ENCODE results near the gene TXLNG. TPM values are rescaled to one million over a fixed set of nuclear protein-coding genes. Genes with fewer than 3 reads are reported as not detected.
"Not testable (repeated sequence)": the region's sequence is repeated elsewhere in the genome, so short reads cannot be mapped to it uniquely, and the experiment has no call there.

TXLNG gene
- total RNA-seq, result 10 to 100 TPM; 30.6 to 46.1 (median 31.3) TPM

- Mint-ChIP-seq H3K4me3 (peak within 1 kb of the TSS; percentile 91), H3K4me1 (ENCODE audit: low read depth) (peaks cover 16% of the 10 kb centered on the region), H3K9me3 (no peaks in the 10 kb centered on the region), H3K27me3 (ENCODE audit: low read depth) (no peaks in the 10 kb centered on the region), H3K36me3 (ENCODE audit: insufficient read depth) (no peaks in the 10 kb centered on the region)
- ATAC-seq, result peak; percentile 95 to 96
- peak; percentile 97 for DNase-seq
These were observed at the start of gene TXLNG for GRCh38 chrX:16786139-16786790. TXLNG (plus strand) TSS chrX:16786466; CDS start chrX:16786488, 22 bp downstream.

DNA sequence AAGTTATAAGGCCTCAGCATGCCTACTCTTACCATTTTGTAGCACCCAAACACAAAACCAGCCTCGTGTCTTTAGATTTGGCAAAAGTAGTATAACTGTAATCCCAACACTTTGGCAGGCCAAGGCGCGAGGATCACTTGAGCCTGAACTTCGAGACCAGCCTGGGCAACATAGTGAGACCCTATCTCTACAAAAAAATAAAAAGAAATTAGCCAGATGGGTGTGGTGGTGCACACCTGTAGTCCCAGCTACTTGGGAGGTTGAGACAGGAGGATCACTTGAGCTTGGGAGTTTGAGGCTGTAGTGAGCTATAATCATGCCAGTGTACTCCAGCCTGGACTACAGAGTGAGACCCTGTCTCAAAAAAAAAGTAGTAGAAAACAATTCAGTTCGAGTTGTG is 49.2 kb upstream of the TXLNG start:
- no peaks in the 10 kb centered on the region for H3K9me3 Mint-ChIP-seq
- ATAC-seq (no peak), DNase-seq (no peak)
- H3K4me1 Mint-ChIP-seq (ENCODE audit: low read depth), result peaks cover 2% of the 10 kb centered on the region
- no peaks in the 10 kb centered on the region for H3K27me3 Mint-ChIP-seq (ENCODE audit: low read depth)
- no peak overlapping the region for H3K4me3 Mint-ChIP-seq
- peaks cover 9% of the 10 kb centered on the region for H3K36me3 Mint-ChIP-seq (ENCODE audit: insufficient read depth)

- H3K4me3 Mint-ChIP-seq, result no peak overlapping the region
- no peaks in the 10 kb centered on the region for H3K27me3 Mint-ChIP-seq (ENCODE audit: low read depth)
- H3K4me1 Mint-ChIP-seq (ENCODE audit: low read depth), result no peaks in the 10 kb centered on the region
- no peak for ATAC-seq
- peaks cover 15% of the 10 kb centered on the region for H3K36me3 Mint-ChIP-seq (ENCODE audit: insufficient read depth)
- DNase-seq, result no peak
- no peaks in the 10 kb centered on the region for H3K9me3 Mint-ChIP-seq
These were observed 46.7 kb upstream of the TXLNG start for GRCh38 chrX:16739574-16739973.

- Mint-ChIP-seq H3K27me3 (ENCODE audit: low read depth) (no peaks in the 10 kb centered on the region), H3K4me3 (no peak overlapping the region), H3K36me3 (ENCODE audit: insufficient read depth) (peaks cover 12% of the 10 kb centered on the region), H3K9me3 (no peaks in the 10 kb centered on the region), H3K4me1 (ENCODE audit: low read depth) (no peaks in the 10 kb centered on the region)
- DNase-seq (no peak), ATAC-seq (no peak)
These were observed 42.5 kb upstream of the TXLNG start for GRCh38 chrX:16743604-16744325.

DNA sequence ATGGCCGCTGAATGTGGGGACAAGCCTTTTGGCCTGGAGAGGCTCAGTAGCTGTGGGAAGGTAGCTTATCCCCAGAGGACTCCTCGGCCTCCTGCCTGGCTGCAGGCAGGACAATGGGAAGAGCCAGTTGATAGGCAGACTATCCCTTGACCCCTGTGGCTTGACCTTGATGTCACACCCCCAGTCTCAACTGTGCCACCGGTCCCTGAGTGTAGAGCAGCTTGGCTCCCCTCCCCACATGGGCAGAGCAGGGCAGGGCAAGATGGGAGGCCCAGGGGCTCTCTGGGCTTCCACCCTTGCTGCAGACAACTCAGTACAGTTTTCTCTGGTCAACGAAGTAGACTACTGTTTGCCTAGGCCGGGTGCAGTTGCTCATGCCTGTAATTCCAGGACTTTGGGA is 41.2 kb upstream of the TXLNG start:
- Mint-ChIP-seq H3K27me3 (ENCODE audit: low read depth) (no peaks in the 10 kb centered on the region), H3K4me1 (ENCODE audit: low read depth) (no peaks in the 10 kb centered on the region), H3K4me3 (no peak overlapping the region), H3K36me3 (ENCODE audit: insufficient read depth) (peaks cover 12% of the 10 kb centered on the region), H3K9me3 (no peaks in the 10 kb centered on the region)
- ATAC-seq (no peak), DNase-seq (no peak)

DNA sequence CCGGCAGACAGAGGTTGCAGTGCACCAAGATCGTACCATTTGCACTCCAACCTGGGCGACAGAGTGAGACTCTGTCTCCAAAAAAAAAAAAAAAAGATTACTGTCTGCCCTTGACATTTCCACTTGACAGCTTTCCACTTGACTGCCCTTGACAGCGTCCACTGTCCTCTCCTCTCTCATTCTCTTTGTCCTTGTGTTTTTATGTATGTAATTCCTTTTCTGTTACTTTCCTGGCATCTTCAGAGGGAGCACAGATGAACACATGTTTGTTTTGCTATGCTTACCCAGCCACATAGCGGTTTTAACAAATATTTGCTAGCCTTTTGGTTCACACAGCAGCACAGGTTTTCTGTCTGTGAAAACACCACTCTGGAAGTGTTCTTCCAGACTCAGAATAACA is 40.6 kb upstream of the TXLNG start:
- Mint-ChIP-seq H3K4me1 (ENCODE audit: low read depth) (no peaks in the 10 kb centered on the region), H3K36me3 (ENCODE audit: insufficient read depth) (peaks cover 15% of the 10 kb centered on the region), H3K27me3 (ENCODE audit: low read depth) (no peaks in the 10 kb centered on the region), H3K9me3 (no peaks in the 10 kb centered on the region), H3K4me3 (no peak overlapping the region)
- ATAC-seq (no peak), DNase-seq (no peak)

DNA sequence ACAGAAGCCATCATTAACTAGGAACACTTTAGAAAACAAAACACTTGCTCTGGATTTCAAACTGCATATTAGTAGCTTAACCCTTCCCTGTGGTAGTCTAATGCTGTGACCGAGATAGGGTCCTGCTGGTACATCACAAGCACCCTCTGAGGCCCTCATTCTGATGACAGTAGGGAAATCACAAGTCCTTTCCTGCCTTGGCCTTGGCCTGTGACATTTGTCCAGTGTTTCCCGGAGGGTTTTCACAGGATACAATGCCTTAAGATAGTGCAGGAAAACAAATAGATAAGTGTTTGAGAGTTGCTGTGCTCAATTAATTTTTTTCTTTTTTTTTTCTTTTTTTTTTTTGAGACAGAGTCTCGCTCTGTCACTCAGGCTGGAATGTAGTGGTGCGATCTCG is 37.8 kb upstream of the TXLNG start:
- DNase-seq, result no peak
- Mint-ChIP-seq H3K27me3 (ENCODE audit: low read depth) (no peaks in the 10 kb centered on the region), H3K4me1 (ENCODE audit: low read depth) (no peaks in the 10 kb centered on the region), H3K9me3 (no peaks in the 10 kb centered on the region), H3K4me3 (no peak overlapping the region), H3K36me3 (ENCODE audit: insufficient read depth) (peaks cover 20% of the 10 kb centered on the region)
- ATAC-seq, result no peak

DNA sequence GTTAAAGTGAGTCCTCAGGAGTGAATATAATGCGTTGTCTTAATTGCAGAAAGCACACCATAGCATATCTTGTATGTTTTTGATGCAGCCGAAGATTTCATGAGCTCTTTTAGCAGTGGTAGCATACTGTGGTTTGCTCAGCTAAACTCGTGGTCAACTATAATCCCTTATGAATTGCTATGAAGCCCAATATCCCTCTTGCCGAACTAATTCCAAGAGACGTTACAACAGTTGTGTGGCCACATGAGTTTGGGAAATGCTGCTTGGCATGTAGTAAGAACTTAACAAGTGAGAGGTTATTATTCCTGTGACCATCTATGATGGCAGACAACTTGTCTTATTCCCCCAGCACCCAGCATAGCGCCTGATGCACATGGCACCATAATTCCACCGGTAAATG is 36.1 kb upstream of the TXLNG start:
- no peaks in the 10 kb centered on the region for H3K9me3 Mint-ChIP-seq
- H3K4me3 Mint-ChIP-seq, result no peak overlapping the region
- H3K36me3 Mint-ChIP-seq (ENCODE audit: insufficient read depth), result peaks cover 23% of the 10 kb centered on the region
- no peaks in the 10 kb centered on the region for H3K4me1 Mint-ChIP-seq (ENCODE audit: low read depth)
- DNase-seq, result no peak
- ATAC-seq, result no peak
- H3K27me3 Mint-ChIP-seq (ENCODE audit: low read depth), result no peaks in the 10 kb centered on the region

GRCh38 chrX:16754019-16754418 is 32.2 kb upstream of the TXLNG start:
- Mint-ChIP-seq H3K4me1 (ENCODE audit: low read depth) (no peaks in the 10 kb centered on the region), H3K27me3 (ENCODE audit: low read depth) (no peaks in the 10 kb centered on the region), H3K36me3 (ENCODE audit: insufficient read depth) (peaks cover 28% of the 10 kb centered on the region), H3K4me3 (no peak overlapping the region), H3K9me3 (no peaks in the 10 kb centered on the region)
- DNase-seq (no peak), ATAC-seq (no peak)

DNA sequence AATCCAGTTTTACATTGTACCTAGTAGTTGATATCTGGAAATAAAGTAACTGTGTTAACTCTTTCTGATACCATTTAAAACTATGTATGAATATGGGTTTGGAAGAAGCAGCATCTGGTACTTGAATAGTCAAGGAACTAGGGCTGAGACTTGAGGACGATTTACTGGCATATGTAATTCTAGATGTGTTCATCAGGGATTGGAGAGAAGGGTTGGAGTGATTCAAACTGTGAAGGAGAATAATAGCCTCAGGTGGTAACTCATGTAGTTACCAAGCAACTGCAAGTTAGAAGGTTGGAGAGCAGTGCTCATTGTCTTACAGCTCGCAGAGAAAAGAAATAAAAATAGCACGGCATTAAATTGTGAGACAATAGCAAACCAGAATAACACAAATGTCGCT is 29.5 kb upstream of the TXLNG start:
- Mint-ChIP-seq H3K4me3 (no peak overlapping the region), H3K4me1 (ENCODE audit: low read depth) (no peaks in the 10 kb centered on the region), H3K27me3 (ENCODE audit: low read depth) (no peaks in the 10 kb centered on the region), H3K9me3 (no peaks in the 10 kb centered on the region), H3K36me3 (ENCODE audit: insufficient read depth) (peaks cover 31% of the 10 kb centered on the region)
- DNase-seq (no peak), ATAC-seq (no peak)

- not testable (repeated sequence) for H3K27me3 Mint-ChIP-seq (ENCODE audit: low read depth); H3K9me3 Mint-ChIP-seq
These were observed 24.8 kb upstream of the TXLNG start for GRCh38 chrX:16761500-16761899.

GRCh38 chrX:16762579-16762978 is 23.7 kb upstream of the TXLNG start:
- no peaks in the 10 kb centered on the region for H3K9me3 Mint-ChIP-seq
- H3K36me3 Mint-ChIP-seq (ENCODE audit: insufficient read depth), result peaks cover 8% of the 10 kb centered on the region
- DNase-seq (no peak), ATAC-seq (no peak)
- H3K4me1 Mint-ChIP-seq (ENCODE audit: low read depth), result no peaks in the 10 kb centered on the region
- H3K27me3 Mint-ChIP-seq (ENCODE audit: low read depth), result no peaks in the 10 kb centered on the region
- H3K4me3 Mint-ChIP-seq, result no peak overlapping the region

More at GRCh38 chrX:16761500-16761899, 24.8 kb upstream of the TXLNG start:
- H3K36me3 Mint-ChIP-seq (ENCODE audit: insufficient read depth), result peaks cover 14% of the 10 kb centered on the region
- not testable (repeated sequence) for ATAC-seq; H3K4me3 Mint-ChIP-seq; H3K4me1 Mint-ChIP-seq (ENCODE audit: low read depth); DNase-seq

GRCh38 chrX:16765594-16765993 is 20.7 kb upstream of the TXLNG start:
- Mint-ChIP-seq H3K4me3 (no peak overlapping the region), H3K4me1 (ENCODE audit: low read depth) (no peaks in the 10 kb centered on the region), H3K27me3 (ENCODE audit: low read depth) (no peaks in the 10 kb centered on the region), H3K36me3 (ENCODE audit: insufficient read depth) (peaks cover 2% of the 10 kb centered on the region), H3K9me3 (no peaks in the 10 kb centered on the region)
- no peak for ATAC-seq
- DNase-seq, result no peak

DNA sequence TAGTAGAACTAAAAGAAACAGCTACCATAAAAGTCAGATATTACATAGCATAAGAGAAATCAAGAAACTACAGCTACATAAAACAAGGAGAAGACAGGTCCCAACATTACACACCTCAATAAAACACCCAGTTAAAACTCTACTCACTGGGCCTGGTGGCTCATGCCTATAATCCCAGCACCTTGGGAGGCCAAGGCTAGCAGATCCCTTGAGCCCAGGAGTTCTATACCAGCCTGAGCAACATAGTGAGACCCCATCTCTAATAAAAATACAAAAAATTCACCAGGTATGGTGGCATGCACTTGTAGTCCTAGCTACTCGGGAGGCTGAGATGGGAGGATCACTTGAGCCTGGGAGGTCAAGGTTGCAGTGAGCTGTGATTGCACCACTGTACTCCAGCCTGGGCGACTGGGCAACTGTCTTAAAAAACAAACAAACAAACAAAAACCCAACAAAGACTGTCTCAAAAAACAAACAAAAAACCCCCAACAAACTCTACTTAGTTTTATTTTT is 15.2 kb upstream of the TXLNG start:
- H3K4me3 Mint-ChIP-seq, result no peak overlapping the region

More for the DNA sequence above, 15.2 kb upstream of the TXLNG start:
- peak in 1 of 2 donors; percentile 28 for ATAC-seq
- H3K9me3 Mint-ChIP-seq, result no peaks in the 10 kb centered on the region
- no peak for DNase-seq
- H3K27me3 Mint-ChIP-seq (ENCODE audit: low read depth), result no peaks in the 10 kb centered on the region
- H3K36me3 Mint-ChIP-seq (ENCODE audit: insufficient read depth), result no peaks in the 10 kb centered on the region
- H3K4me1 Mint-ChIP-seq (ENCODE audit: low read depth), result no peaks in the 10 kb centered on the region
